IgD-negative memory B cell (primary cell): ENCODE results near the gene BMI1. TPM values are rescaled to one million over a fixed set of nuclear protein-coding genes. Genes with fewer than 3 reads are reported as not detected.

Source experiments
- H3K27ac Mint-ChIP-seq, 3 donors: one replicate each; pipeline ENCODE4 v1.8.0; 2020 to 2022; ENCODE audit warnings: mild to moderate bottlenecking in 3 of 3, mixed read lengths in 3 of 3, moderate library complexity in 1 of 3
- H3K27me3 Mint-ChIP-seq: one replicate; pipeline ENCODE4 v1.8.0; 2021; ENCODE audit warnings: mixed read lengths
- H3K36me3 Mint-ChIP-seq: one replicate; pipeline ENCODE4 v1.8.0; 2020; ENCODE audit warnings: mild to moderate bottlenecking, mixed read lengths
- H3K4me1 Mint-ChIP-seq, 3 donors: one replicate each; pipeline ENCODE4 v1.8.0; 2020 to 2022; ENCODE audit warnings: mixed read lengths in 3 of 3, mild to moderate bottlenecking in 1 of 3
- H3K4me3 Mint-ChIP-seq, 4 donors: one replicate each; pipeline ENCODE4 v1.8.0; 2020 to 2022; ENCODE audit warnings: mild to moderate bottlenecking in 4 of 4, mixed read lengths in 4 of 4, moderate library complexity in 3 of 4
- H3K9me3 Mint-ChIP-seq, 3 donors: one replicate each; pipeline ENCODE4 v1.8.0; 2020 to 2021; ENCODE audit warnings: mixed read lengths in 3 of 3, mild to moderate bottlenecking in 1 of 3
- polyA plus RNA-seq: library from polyadenylated mRNA; unstranded; fragments of 300-500 nt; fragmentation: Illumina TruSeq; gene quantifications from one replicate; pipeline ENCODE4 v1.2.3, GENCODE V29; 2021

BMI1 gene
- polyA plus RNA-seq, 1 donor from 2014 or later: 37.9 TPM

DNA sequence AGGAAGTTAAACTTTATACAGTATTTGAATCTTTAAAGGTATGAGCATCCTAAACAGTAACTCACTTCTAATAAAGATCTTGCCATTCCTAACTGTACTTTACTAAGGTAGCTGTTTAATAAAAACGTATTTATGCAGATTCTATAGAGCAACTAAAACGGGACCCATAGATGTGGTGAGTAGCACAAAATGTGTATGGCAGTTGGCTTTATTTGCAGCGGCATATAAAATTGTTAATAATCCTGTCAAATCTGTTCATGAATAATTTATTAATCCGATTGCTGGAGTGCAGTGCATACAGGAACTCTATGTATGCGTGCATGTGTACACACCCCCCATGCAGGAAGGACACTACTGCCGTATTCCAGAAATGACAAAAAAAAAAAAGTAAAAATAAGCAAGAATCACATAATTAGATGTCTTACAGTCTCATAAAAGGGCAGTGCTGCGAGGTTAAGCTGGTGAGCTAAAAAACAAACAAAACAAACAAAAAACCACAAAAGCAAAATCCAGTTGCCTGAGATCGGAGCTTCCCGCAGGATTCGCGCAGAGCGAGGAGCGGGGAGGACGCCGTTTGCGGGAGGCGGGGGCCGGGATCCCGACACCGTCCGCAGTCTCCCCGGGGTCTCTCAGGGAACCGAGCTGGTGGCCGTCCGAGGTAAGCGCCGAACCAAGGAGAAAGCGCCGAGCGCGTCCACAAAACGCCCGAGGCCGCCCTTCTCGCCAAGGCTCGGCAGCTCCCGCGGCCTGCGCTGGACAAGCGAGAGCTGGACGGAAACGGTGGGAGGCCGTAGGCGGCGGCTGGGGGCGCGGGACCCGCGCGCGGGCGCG lies 5.2 kb upstream of the BMI1 start:
- Mint-ChIP-seq H3K4me3 (peak overlapping the region; percentile 89 to 99 (median 96)), H3K9me3 (no peaks in the 10 kb centered on the region), H3K27ac (peak overlapping the region; percentile 94 to 98 (median 95)), H3K27me3 (no peaks in the 10 kb centered on the region), H3K36me3 (no peaks in the 10 kb centered on the region), H3K4me1 (peaks cover 6 to 28% (median 25%) of the 10 kb centered on the region in 3 donors)

DNA sequence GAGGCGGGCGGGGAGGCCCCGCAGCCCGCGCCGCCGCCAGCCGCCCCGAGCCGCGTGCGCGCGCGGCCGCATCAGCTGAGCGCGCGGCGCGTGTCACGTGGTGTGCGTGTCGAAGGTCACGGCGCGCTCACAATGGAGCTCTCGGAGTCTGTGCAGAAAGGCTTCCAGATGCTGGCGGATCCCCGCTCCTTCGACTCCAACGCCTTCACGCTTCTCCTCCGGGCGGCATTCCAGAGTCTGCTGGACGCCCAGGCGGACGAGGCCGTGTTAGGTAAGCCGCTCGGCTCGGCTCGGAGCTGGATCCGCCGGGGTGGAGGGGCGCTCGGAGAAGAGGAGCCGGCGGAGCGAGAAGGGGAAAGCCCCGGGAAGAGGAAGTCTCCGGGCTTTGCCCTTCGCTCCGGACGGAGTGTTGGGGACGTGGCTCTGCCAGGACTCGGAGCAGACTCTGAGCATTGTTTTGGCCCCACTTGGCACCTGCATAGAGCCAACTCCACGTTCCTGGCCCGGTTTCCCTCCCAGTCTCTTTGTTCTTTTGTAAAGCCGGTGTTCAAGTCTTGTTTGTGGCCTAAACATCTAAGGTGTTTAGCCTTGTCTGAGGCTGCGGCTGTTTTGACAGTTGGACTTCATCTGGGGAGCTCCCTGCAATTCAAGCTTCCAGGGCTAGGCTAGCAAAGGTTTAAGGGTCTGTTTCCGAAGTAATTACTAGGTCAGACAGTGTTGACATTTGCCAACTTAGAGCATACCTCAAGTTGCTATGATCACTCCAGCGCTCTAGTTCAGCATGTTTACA lies 4.4 kb upstream of the BMI1 start, which contains the start of gene COMMD3:
Gene COMMD3, plus strand, starts transcription at position 103 of the 790 bp plus-strand sequence. Its CDS starts 30 bp downstream, at position 133.
- H3K36me3 Mint-ChIP-seq: no peaks in the 10 kb centered on the region
- H3K27ac Mint-ChIP-seq: peak within 1 kb of the TSS; percentile 95 to 98 (median 98)
- no peaks in the 10 kb centered on the region for H3K9me3 Mint-ChIP-seq
- peak within 1 kb of the TSS; percentile 89 to 99 (median 97) for H3K4me3 Mint-ChIP-seq
- no peaks in the 10 kb centered on the region for H3K27me3 Mint-ChIP-seq
- peaks cover 6 to 28% (median 25%) of the 10 kb centered on the region in 3 donors for H3K4me1 Mint-ChIP-seq

DNA sequence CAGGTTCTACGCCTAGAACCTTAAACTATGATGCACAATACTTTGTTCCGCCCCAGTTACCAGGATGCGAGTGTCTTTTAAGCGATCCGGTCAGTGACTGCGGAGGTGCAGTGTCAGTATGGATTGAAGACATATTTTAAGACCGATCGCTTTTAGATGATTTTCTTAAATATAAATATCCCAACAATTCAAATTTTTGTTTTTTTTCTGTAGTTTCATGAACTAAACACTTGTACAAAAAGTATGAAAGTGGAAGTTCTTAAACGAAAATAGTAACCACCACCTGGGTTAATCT lies 3.9 kb upstream of the BMI1 start:
- Mint-ChIP-seq H3K9me3 (no peaks in the 10 kb centered on the region), H3K27me3 (no peaks in the 10 kb centered on the region), H3K27ac (peak overlapping the region; percentile 95 to 98 (median 98)), H3K36me3 (no peaks in the 10 kb centered on the region), H3K4me3 (peak overlapping the region; percentile 89 to 98 (median 94)), H3K4me1 (peaks cover 6 to 28% (median 25%) of the 10 kb centered on the region in 3 donors)

DNA sequence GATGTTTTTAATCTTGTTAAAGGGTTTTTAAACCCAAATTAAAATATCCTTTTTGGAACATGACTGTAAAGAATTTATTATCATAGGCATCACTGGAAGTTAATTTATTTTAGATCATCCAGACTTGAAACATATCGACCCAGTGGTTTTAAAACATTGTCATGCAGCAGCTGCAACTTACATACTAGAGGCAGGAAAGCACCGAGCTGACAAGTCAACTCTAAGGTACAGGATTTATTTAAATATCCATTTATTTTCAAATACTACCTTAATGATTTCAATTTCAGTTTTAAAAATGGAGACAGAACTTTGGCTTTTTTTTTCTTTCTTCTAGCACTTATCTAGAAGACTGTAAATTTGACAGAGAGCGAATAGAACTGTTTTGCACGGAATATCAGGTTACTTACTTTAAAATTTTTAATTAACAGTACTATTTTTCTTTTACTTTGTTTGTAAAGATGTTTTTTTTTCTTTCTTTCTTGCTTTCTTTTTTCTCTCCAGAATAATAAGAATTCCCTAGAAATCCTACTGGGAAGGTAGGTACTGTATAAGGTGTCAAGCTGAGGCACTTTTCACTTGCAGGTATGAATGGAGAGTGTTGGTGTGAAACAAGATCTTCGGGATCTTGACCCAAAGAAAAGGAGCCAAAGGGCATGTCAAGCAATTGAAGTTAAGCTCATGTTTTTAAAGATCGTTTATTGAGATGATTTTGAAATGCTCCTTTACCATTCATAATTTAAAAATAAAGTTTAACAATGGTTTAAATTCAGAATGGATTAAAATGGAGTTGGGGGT lies 2.9 kb upstream of the BMI1 start:
- peaks cover 13 to 36% (median 32%) of the 10 kb centered on the region in 3 donors for H3K4me1 Mint-ChIP-seq
- H3K9me3 Mint-ChIP-seq: no peaks in the 10 kb centered on the region
- peak overlapping the region in 2 of 4 donors; percentile 89 to 95 for H3K4me3 Mint-ChIP-seq
- peak overlapping the region; percentile 23 to 98 (median 95) for H3K27ac Mint-ChIP-seq
- H3K27me3 Mint-ChIP-seq: peaks cover 5% of the 10 kb centered on the region
- no peaks in the 10 kb centered on the region for H3K36me3 Mint-ChIP-seq

DNA sequence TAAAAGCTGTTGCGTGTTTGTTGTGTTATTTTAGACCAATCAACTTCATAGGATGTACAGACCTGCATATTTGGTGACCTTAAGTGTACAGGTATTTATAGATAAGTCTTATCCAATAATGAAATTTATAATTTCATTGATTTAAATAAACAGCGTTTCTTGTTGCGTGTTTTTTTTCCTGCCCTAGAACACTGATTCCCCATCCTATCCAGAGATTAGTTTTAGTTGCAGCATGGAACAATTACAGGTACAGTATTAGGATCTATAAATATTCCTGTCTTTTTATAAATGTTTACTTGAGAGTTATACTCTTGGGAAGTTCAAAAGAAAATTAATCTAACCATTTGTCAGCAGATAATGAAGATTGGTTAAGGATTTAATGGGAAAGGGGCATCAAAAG lies 2.1 kb upstream of the BMI1 start:
- Mint-ChIP-seq H3K9me3 (no peaks in the 10 kb centered on the region), H3K36me3 (no peaks in the 10 kb centered on the region), H3K4me3 (peak overlapping the region in 3 of 4 donors; percentile 74 to 95 (median 89)), H3K4me1 (peaks cover 21 to 42% (median 40%) of the 10 kb centered on the region in 3 donors), H3K27me3 (peaks cover 8% of the 10 kb centered on the region), H3K27ac (peak overlapping the region in 2 of 3 donors; percentile 23 to 93)

DNA sequence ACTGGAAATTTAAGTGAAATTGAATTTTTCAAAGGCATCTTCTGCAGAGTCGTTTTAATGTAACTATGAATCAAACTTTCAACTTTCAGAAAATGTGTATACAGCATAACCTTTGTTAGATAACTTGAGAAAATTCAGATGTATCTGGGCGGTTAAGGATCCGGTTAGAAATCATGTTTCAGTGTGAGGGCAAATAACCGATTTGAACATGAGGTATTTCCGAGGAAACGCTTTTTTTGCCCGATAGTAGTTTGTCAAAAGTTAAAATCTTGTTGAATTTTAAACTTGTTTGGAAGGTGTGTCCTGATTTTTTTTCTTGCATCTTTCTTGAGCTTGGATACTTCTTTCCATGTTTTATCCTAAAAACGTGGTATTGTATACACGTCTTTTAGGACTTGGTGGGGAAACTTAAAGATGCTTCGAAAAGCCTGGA lies 1.3 kb upstream of the BMI1 start:
- peaks cover 9% of the 10 kb centered on the region for H3K27me3 Mint-ChIP-seq
- H3K4me3 Mint-ChIP-seq: peak overlapping the region; percentile 89 to 98 (median 92)
- H3K27ac Mint-ChIP-seq: peak overlapping the region; percentile 93 to 98 (median 97)
- no peaks in the 10 kb centered on the region for H3K36me3 Mint-ChIP-seq
- H3K4me1 Mint-ChIP-seq: peaks cover 27 to 50% (median 48%) of the 10 kb centered on the region in 3 donors
- H3K9me3 Mint-ChIP-seq: no peaks in the 10 kb centered on the region

DNA sequence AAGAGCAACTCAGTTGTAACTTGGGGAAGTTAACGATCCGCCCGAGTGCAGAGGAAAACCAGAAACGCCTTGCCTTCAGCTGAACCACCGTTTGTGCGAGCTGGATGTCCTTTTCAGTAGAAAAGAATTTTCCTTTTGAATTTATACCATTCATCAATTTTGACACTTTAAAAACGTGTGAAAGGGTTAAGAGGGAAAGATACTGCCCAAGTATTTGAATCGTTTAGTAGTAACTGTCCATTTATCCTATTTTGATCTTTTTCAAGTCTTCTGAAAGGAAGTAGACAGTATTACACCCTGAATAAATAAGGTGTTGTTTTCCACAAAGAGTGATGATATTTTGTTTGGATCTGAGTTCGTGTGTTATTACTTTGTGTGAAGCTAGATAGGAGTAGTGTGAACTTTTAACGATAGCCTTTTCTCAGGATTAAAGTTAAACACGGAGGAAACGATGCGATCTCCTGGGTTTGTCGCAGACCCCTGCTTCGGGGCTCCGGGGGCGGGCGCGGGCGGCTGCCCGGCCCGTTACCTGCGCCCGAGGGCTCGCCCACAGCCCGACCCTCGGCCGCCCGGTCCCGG lies 830 bp upstream of the BMI1 start:
- Mint-ChIP-seq H3K4me3 (peak overlapping the region; percentile 89 to 98 (median 92)), H3K4me1 (peaks cover 31 to 51% (median 50%) of the 10 kb centered on the region in 3 donors), H3K36me3 (no peaks in the 10 kb centered on the region), H3K27ac (peak overlapping the region; percentile 93 to 98 (median 97)), H3K9me3 (no peaks in the 10 kb centered on the region), H3K27me3 (peaks cover 13% of the 10 kb centered on the region)

DNA sequence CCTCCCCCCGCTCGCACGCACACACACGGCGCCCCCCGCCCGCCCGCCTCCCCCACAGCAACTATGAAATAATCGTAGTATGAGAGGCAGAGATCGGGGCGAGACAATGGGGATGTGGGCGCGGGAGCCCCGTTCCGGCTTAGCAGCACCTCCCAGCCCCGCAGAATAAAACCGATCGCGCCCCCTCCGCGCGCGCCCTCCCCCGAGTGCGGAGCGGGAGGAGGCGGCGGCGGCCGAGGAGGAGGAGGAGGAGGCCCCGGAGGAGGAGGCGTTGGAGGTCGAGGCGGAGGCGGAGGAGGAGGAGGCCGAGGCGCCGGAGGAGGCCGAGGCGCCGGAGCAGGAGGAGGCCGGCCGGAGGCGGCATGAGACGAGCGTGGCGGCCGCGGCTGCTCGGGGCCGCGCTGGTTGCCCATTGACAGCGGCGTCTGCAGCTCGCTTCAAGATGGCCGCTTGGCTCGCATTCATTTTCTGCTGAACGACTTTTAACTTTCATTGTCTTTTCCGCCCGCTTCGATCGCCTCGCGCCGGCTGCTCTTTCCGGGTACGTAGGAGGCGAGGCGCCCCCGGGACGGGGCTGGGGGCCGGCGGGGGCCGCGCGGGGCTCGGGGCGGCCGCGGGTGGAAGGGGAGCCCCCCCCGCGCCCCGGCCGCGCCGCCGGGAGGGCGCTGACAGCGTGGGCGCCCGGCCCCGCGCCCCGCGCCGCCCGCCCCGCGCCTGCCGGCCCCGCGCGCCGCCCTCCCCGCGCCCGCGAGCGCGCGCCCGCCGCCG lies 441 bp downstream of the BMI1 start:
- H3K27ac Mint-ChIP-seq: peak overlapping the region; percentile 63 to 87 (median 87)
- H3K4me1 Mint-ChIP-seq: peaks cover 32 to 50% (median 50%) of the 10 kb centered on the region in 3 donors
- no peaks in the 10 kb centered on the region for H3K9me3 Mint-ChIP-seq
- peak overlapping the region; percentile 87 to 96 (median 94) for H3K4me3 Mint-ChIP-seq
- H3K36me3 Mint-ChIP-seq: no peaks in the 10 kb centered on the region
- peaks cover 14% of the 10 kb centered on the region for H3K27me3 Mint-ChIP-seq

DNA sequence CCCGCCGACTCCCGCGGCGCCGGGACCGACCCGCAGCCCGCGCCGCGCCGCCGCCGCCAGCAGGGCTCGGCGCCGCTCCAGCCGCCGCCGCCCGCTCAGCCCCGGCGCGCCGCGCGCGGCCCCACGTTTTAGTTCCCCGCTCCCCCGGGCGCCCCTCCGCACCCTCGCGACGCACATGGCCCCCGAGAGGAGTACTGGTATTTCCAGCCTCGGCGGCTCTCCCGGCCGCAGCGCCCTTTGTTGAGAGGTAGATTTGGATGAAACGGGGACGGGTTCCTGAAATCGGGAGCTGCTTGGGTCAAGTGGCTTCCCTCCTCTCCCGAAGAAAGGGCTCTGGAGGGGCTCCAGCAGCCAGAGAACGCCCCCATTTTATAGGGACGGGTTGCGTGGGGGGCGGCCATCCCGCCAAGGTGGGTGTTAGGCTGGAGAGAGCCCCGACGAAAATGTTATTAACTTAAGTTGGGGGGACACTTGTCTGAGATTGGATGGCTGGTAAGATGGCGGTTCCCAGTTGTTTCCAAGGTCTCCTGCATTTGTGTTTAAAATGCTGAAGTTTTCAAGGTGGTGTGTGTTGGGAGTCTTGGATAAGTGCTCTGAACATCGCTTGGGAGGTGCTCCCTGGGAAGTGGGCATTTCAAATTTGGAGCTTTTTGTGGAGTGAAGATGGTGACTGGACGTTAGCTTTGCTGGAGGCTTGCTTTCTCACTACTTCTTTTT lies 1.2 kb downstream of the BMI1 start:
- Mint-ChIP-seq H3K27ac (peak overlapping the region; percentile 41 to 94 (median 59)), H3K9me3 (no peaks in the 10 kb centered on the region), H3K27me3 (peaks cover 14% of the 10 kb centered on the region), H3K4me1 (peaks cover 35 to 53% (median 48%) of the 10 kb centered on the region in 3 donors), H3K4me3 (peak overlapping the region; percentile 87 to 97 (median 95)), H3K36me3 (no peaks in the 10 kb centered on the region)

DNA sequence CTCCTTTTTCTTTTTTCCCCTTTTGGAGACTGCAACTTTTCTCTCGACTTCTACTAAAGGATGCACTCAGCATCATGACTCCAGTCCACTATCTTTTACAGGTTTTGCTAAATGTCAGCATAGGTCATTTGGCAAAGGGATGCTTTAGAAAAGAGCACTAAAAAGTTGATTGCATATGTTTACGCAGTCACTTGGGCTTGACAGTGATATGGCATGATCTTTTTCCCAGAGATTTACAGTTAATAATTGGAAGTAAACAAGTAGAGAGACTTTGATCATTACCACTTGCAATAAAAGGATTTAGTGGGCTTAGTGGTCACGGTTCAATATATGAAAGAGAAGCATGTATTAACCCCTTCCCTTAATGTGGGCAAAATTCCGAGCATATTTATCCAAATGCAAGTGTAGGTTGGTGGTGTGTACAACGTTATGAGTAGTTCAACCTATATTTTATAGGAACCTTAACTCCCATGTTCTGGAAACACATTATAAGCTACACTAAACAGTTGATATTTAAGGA lies 1.8 kb downstream of the BMI1 start:
- Mint-ChIP-seq H3K4me1 (peaks cover 35 to 49% (median 45%) of the 10 kb centered on the region in 3 donors), H3K9me3 (no peaks in the 10 kb centered on the region)

DNA sequence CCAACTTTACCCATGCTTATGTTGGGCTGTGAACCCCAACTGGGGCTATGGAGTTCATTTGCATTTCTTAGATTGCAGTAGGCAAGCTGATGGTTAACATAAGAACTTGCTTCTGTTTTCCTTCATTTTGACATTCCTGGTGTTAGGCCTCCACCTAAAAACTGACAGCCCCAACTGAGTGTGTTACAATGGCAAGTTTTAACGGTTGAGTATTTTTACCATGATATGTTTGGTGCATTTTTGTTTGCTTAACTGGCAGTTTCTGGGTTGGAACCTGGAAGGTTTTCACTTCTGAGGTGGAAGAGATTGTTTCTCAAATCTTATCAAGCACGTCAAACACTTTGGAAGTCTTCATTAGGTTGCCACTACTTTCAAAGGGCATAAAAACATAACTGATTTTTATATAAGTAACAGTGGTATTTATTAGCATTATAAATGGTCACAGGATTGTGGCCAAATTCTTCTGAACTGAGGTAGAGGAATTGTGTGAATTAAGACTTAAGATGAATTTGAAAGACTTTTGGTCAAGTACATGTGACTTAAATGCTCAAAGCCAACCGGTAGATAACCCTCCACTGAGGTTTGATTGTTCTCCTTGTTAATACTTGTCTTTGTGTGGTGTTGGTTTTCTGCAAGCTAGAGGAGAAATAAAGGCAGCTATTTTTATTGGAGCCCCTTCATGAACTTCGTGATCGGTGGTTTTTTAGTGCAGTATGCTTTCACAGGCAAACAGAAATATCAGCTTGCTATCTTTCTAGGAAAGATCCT lies 2.8 kb downstream of the BMI1 start:
- Mint-ChIP-seq H3K4me3 (peak overlapping the region; percentile 44 to 97 (median 94)), H3K27me3 (peaks cover 14% of the 10 kb centered on the region), H3K36me3 (no peaks in the 10 kb centered on the region), H3K4me1 (peaks cover 35 to 45% (median 44%) of the 10 kb centered on the region in 3 donors), H3K27ac (peak overlapping the region in 1 of 3 donors; percentile 94), H3K9me3 (no peaks in the 10 kb centered on the region)

More for the DNA sequence above, 1.8 kb downstream of the BMI1 start:
- Mint-ChIP-seq H3K4me3 (peak overlapping the region; percentile 87 to 97 (median 95)), H3K36me3 (no peaks in the 10 kb centered on the region), H3K27me3 (peaks cover 14% of the 10 kb centered on the region), H3K27ac (peak overlapping the region in 2 of 3 donors; percentile 41 to 94)

DNA sequence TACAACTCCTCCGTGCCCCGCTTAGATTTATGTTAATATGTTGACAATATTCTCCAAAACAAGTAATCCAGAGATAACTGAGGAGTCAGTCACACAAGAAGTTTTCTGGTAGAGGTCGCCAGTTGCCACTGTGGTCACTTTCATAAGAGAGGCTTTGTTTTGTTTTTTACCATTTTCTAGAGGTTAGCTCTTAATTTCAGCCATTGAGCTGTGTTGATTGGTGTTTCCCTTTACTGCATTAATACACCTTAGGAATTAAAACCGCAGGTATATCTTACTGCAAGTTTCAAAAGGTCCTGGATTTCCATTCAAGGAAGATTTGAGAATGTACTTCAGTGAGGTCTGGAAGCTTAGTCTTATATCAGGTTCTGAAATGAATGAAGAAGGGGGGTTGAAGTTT lies 3.5 kb downstream of the BMI1 start:
- Mint-ChIP-seq H3K4me3 (peak overlapping the region; percentile 87 to 95 (median 94)), H3K36me3 (no peaks in the 10 kb centered on the region), H3K4me1 (peaks cover 35 to 46% (median 44%) of the 10 kb centered on the region in 3 donors), H3K9me3 (no peaks in the 10 kb centered on the region), H3K27ac (peak overlapping the region; percentile 88 to 94 (median 90)), H3K27me3 (peaks cover 14% of the 10 kb centered on the region)
